ENCODE data around the gene CLECL1.

The CLECL1 gene

GRCh38 chr12:9732921-9733461, at the start of gene CLECL1:
Gene CLECL1 (minus strand): TSS chr12:9733097.
- Histone ChIP-seq H3K4me3 (ENCODE audit: low read length) (no peak within 1 kb of the TSS), H3K4me1 (ENCODE audit: control insufficient read depth, low read depth, low read length) (no peaks in the 10 kb centered on the region), H3K27me3 (ENCODE audit: control insufficient read depth, insufficient read depth, low read length) (no peaks in the 10 kb centered on the region), H3K9me3 (ENCODE audit: control insufficient read depth, low read depth, low read length) (no peaks in the 10 kb centered on the region), H3K36me3 (ENCODE audit: control insufficient read depth, low read depth, low read length) (no peaks in the 10 kb centered on the region), H3K27ac (ENCODE audit: low read length) (no peak within 1 kb of the TSS), H3K9ac (ENCODE audit: low read length) (no peak within 1 kb of the TSS)

GRCh38 chr12:9781360-9781759, 48.5 kb upstream of the CLECL1 start:
- no peak overlapping the region for H3K4me3 ChIP-seq (ENCODE audit: low read length)
- H3K36me3 ChIP-seq (ENCODE audit: control insufficient read depth, low read depth, low read length), result no peaks in the 10 kb centered on the region
- no peak overlapping the region for H3K27ac ChIP-seq (ENCODE audit: low read length)
- H3K9me3 ChIP-seq (ENCODE audit: control insufficient read depth, low read depth, low read length), result no peaks in the 10 kb centered on the region
- peaks cover 26% of the 10 kb centered on the region for H3K4me1 ChIP-seq (ENCODE audit: control insufficient read depth, low read depth, low read length)
- no peak overlapping the region for H3K9ac ChIP-seq (ENCODE audit: low read length)
- H3K27me3 ChIP-seq (ENCODE audit: control insufficient read depth, insufficient read depth, low read length), result no peaks in the 10 kb centered on the region

DNA sequence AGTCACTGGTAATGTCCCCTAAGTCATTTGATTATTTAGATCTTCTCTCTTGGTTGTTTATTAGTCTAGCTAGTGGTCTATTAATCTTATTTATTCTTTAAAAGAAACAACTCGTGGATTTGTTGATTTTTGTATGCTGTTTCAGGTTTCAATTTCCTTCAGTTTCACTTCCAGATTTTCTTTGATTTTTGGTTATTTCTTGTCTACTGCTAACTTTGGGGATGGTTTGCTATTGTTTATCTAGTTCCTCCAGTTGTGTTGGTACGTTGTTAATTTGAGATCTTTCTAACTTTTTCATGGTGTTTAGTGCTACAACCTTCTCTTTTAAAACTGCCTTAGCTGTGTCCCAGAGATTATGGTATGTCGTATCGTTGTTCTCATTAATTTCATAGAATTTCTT, 46.3 kb upstream of the CLECL1 start:
- Histone ChIP-seq H3K4me3 (ENCODE audit: low read length) (no peak overlapping the region), H3K36me3 (ENCODE audit: control insufficient read depth, low read depth, low read length) (no peaks in the 10 kb centered on the region), H3K27me3 (ENCODE audit: control insufficient read depth, insufficient read depth, low read length) (no peaks in the 10 kb centered on the region), H3K4me1 (ENCODE audit: control insufficient read depth, low read depth, low read length) (peaks cover 11% of the 10 kb centered on the region), H3K27ac (ENCODE audit: low read length) (no peak overlapping the region), H3K9me3 (ENCODE audit: control insufficient read depth, low read depth, low read length) (no peaks in the 10 kb centered on the region), H3K9ac (ENCODE audit: low read length) (no peak overlapping the region)

GRCh38 chr12:9776781-9777180, 43.9 kb upstream of the CLECL1 start:
- Histone ChIP-seq H3K4me1 (ENCODE audit: control insufficient read depth, low read depth, low read length) (peaks cover 9% of the 10 kb centered on the region), H3K27me3 (ENCODE audit: control insufficient read depth, insufficient read depth, low read length) (no peaks in the 10 kb centered on the region), H3K9ac (ENCODE audit: low read length) (no peak overlapping the region), H3K9me3 (ENCODE audit: control insufficient read depth, low read depth, low read length) (no peaks in the 10 kb centered on the region), H3K4me3 (ENCODE audit: low read length) (no peak overlapping the region), H3K27ac (ENCODE audit: low read length) (no peak overlapping the region), H3K36me3 (ENCODE audit: control insufficient read depth, low read depth, low read length) (no peaks in the 10 kb centered on the region)

DNA sequence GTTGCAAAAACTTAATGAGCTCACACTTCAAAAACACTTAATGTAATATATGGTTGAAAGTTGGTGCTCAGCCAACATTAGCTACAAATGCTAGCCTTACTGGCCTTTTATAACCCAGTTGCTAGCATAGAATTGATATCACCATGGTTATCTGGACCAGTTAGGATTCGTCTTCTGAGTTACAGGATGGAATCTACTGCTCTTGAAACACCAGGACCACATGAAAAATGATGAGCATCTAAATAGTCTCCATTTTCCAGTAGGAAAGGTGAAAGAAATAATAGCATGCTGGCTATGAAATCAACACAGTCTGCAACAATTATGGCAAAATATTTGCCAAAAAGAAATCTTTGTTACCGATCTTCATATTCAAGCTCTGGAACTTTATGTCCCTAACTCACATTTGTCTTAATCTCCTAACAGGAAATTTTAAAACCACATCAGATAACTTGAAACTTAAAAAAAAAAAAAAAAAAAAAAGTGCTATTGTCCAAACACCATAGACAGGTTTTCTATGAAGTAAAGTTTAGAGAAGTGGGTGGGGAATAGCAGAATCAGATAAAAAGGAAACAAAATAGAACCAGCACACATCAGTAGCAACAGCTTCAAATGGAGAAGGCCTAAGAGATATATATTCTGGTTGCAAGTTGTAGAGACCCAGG, 40.5 kb upstream of the CLECL1 start:
- Histone ChIP-seq H3K9me3 (ENCODE audit: control insufficient read depth, low read depth, low read length) (no peaks in the 10 kb centered on the region), H3K4me3 (ENCODE audit: low read length) (no peak overlapping the region), H3K9ac (ENCODE audit: low read length) (no peak overlapping the region), H3K27ac (ENCODE audit: low read length) (no peak overlapping the region), H3K4me1 (ENCODE audit: control insufficient read depth, low read depth, low read length) (peaks cover 9% of the 10 kb centered on the region), H3K27me3 (ENCODE audit: control insufficient read depth, insufficient read depth, low read length) (no peaks in the 10 kb centered on the region), H3K36me3 (ENCODE audit: control insufficient read depth, low read depth, low read length) (no peaks in the 10 kb centered on the region)

GRCh38 chr12:9763025-9763424, 30.1 kb upstream of the CLECL1 start:
- no peak overlapping the region for H3K9ac ChIP-seq (ENCODE audit: low read length)
- H3K4me3 ChIP-seq (ENCODE audit: low read length), result no peak overlapping the region
- H3K36me3 ChIP-seq (ENCODE audit: control insufficient read depth, low read depth, low read length), result no peaks in the 10 kb centered on the region
- peaks cover 4% of the 10 kb centered on the region for H3K4me1 ChIP-seq (ENCODE audit: control insufficient read depth, low read depth, low read length)
- H3K27me3 ChIP-seq (ENCODE audit: control insufficient read depth, insufficient read depth, low read length), result no peaks in the 10 kb centered on the region
- no peak overlapping the region for H3K27ac ChIP-seq (ENCODE audit: low read length)
- no peaks in the 10 kb centered on the region for H3K9me3 ChIP-seq (ENCODE audit: control insufficient read depth, low read depth, low read length)

- Histone ChIP-seq H3K36me3 (ENCODE audit: control insufficient read depth, low read depth, low read length) (no peaks in the 10 kb centered on the region), H3K4me1 (ENCODE audit: control insufficient read depth, low read depth, low read length) (peaks cover 4% of the 10 kb centered on the region), H3K9ac (ENCODE audit: low read length) (no peak overlapping the region), H3K27ac (ENCODE audit: low read length) (no peak overlapping the region), H3K4me3 (ENCODE audit: low read length) (no peak overlapping the region), H3K27me3 (ENCODE audit: control insufficient read depth, insufficient read depth, low read length) (no peaks in the 10 kb centered on the region), H3K9me3 (ENCODE audit: control insufficient read depth, low read depth, low read length) (no peaks in the 10 kb centered on the region)
Measured at GRCh38 chr12:9762369-9762768, 29.5 kb upstream of the CLECL1 start.

- no peak overlapping the region for H3K27ac ChIP-seq (ENCODE audit: low read length)
- H3K9me3 ChIP-seq (ENCODE audit: control insufficient read depth, low read depth, low read length), result no peaks in the 10 kb centered on the region
- peaks cover 4% of the 10 kb centered on the region for H3K4me1 ChIP-seq (ENCODE audit: control insufficient read depth, low read depth, low read length)
- no peak overlapping the region for H3K4me3 ChIP-seq (ENCODE audit: low read length)
- H3K27me3 ChIP-seq (ENCODE audit: control insufficient read depth, insufficient read depth, low read length), result no peaks in the 10 kb centered on the region
- H3K9ac ChIP-seq (ENCODE audit: low read length), result no peak overlapping the region
- H3K36me3 ChIP-seq (ENCODE audit: control insufficient read depth, low read depth, low read length), result no peaks in the 10 kb centered on the region
Measured at GRCh38 chr12:9761419-9761781, 28.5 kb upstream of the CLECL1 start.

DNA sequence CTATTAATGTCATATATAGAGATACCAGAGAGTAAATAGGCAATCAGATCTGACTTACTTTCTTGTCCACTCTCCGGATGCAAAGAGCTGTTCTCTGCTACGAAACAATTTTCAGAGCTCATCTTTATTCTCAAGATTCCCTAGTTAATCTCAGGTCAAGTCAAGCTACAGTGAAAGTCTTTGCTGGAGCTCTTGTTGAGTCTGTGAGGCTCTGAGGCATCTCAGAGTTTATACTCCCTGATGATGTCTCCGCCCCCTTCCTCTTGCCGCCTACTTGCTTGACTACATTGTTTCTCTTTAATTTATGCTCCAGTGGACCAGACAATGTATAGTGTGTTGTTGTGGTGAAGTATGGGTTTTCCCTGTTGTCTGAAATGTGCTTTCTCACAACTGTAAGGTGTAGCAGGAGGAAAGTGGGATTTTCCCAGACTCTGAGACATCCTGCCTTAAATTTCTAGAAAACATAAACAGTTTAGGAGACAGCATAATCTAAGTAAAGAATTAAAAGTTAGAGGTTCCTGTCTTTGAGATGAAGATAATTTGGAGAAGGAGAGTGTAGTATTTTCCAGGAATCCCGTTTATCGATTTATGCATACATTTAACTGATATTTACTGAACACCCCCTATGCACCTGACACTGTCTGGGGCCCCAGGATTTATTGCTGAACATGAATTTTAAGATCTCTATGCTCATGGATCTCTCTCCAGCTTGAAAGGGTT, 28.0 kb upstream of the CLECL1 start, which contains the start of gene CD69:
CD69 (minus strand) TSS at position 203 of the 720 bp plus-strand sequence; CDS start at position 122, 81 bp downstream.
- Histone ChIP-seq H3K4me1 (ENCODE audit: control insufficient read depth, low read depth, low read length) (peaks cover 4% of the 10 kb centered on the region), H3K27me3 (ENCODE audit: control insufficient read depth, insufficient read depth, low read length) (no peaks in the 10 kb centered on the region), H3K9ac (ENCODE audit: low read length) (no peak within 1 kb of the TSS), H3K9me3 (ENCODE audit: control insufficient read depth, low read depth, low read length) (no peaks in the 10 kb centered on the region), H3K4me3 (ENCODE audit: low read length) (no peak within 1 kb of the TSS), H3K36me3 (ENCODE audit: control insufficient read depth, low read depth, low read length) (no peaks in the 10 kb centered on the region), H3K27ac (ENCODE audit: low read length) (no peak within 1 kb of the TSS)

GRCh38 chr12:9760120-9760519, 27.2 kb upstream of the CLECL1 start:
- Histone ChIP-seq H3K27ac (ENCODE audit: low read length) (no peak overlapping the region), H3K27me3 (ENCODE audit: control insufficient read depth, insufficient read depth, low read length) (no peaks in the 10 kb centered on the region), H3K4me3 (ENCODE audit: low read length) (no peak overlapping the region), H3K9me3 (ENCODE audit: control insufficient read depth, low read depth, low read length) (no peaks in the 10 kb centered on the region), H3K4me1 (ENCODE audit: control insufficient read depth, low read depth, low read length) (peaks cover 4% of the 10 kb centered on the region), H3K9ac (ENCODE audit: low read length) (no peak overlapping the region), H3K36me3 (ENCODE audit: control insufficient read depth, low read depth, low read length) (no peaks in the 10 kb centered on the region)

GRCh38 chr12:9759694-9760093, 26.8 kb upstream of the CLECL1 start:
- Histone ChIP-seq H3K36me3 (ENCODE audit: control insufficient read depth, low read depth, low read length) (no peaks in the 10 kb centered on the region), H3K4me1 (ENCODE audit: control insufficient read depth, low read depth, low read length) (peaks cover 4% of the 10 kb centered on the region), H3K4me3 (ENCODE audit: low read length) (no peak overlapping the region), H3K9ac (ENCODE audit: low read length) (no peak overlapping the region), H3K27ac (ENCODE audit: low read length) (no peak overlapping the region), H3K27me3 (ENCODE audit: control insufficient read depth, insufficient read depth, low read length) (no peaks in the 10 kb centered on the region), H3K9me3 (ENCODE audit: control insufficient read depth, low read depth, low read length) (no peaks in the 10 kb centered on the region)

- Histone ChIP-seq H3K27me3 (ENCODE audit: control insufficient read depth, insufficient read depth, low read length) (no peaks in the 10 kb centered on the region), H3K27ac (ENCODE audit: low read length) (no peak overlapping the region), H3K4me1 (ENCODE audit: control insufficient read depth, low read depth, low read length) (peaks cover 4% of the 10 kb centered on the region), H3K9me3 (ENCODE audit: control insufficient read depth, low read depth, low read length) (no peaks in the 10 kb centered on the region), H3K4me3 (ENCODE audit: low read length) (no peak overlapping the region), H3K36me3 (ENCODE audit: control insufficient read depth, low read depth, low read length) (no peaks in the 10 kb centered on the region), H3K9ac (ENCODE audit: low read length) (no peak overlapping the region)
Measured at GRCh38 chr12:9758119-9758518, 25.2 kb upstream of the CLECL1 start.

Measured in iPS-18a (cell line).